ENCODE data around the gene ADAMTSL1.

GRCh38 chr9:18739127-18739526, 265.2 kb downstream of the ADAMTSL1 start:
- TF ChIP-seq CTCF (conservative IDR thresholded peaks at IDR 0.05; ENCODE audit: low read length) (no peak), EZH2phosphoT487 (IDR thresholded peaks at IDR 0.05; ENCODE audit: borderline replicate concordance, low read depth, low read length) (no peak)
